Femur (tissue), 1 donor: ENCODE results near the gene ENTPD7.
A peak's percentile ranks its signal among the peaks of the same experiment; 100 is the strongest.
"Not testable (repeated sequence)": the region's sequence is repeated elsewhere in the genome, so short reads cannot be mapped to it uniquely, and the experiment has no call there.

ENCODE experiments used
- DNase-seq: peaks from one replicate; pipeline ENCODE4 v3.0.0-alpha.2; 2017

Gene ENTPD7, protein sequence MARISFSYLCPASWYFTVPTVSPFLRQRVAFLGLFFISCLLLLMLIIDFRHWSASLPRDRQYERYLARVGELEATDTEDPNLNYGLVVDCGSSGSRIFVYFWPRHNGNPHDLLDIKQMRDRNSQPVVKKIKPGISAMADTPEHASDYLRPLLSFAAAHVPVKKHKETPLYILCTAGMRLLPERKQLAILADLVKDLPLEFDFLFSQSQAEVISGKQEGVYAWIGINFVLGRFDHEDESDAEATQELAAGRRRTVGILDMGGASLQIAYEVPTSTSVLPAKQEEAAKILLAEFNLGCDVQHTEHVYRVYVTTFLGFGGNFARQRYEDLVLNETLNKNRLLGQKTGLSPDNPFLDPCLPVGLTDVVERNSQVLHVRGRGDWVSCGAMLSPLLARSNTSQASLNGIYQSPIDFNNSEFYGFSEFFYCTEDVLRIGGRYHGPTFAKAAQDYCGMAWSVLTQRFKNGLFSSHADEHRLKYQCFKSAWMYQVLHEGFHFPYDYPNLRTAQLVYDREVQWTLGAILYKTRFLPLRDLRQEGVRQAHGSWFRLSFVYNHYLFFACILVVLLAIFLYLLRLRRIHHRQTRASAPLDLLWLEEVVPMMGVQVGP

DNA sequence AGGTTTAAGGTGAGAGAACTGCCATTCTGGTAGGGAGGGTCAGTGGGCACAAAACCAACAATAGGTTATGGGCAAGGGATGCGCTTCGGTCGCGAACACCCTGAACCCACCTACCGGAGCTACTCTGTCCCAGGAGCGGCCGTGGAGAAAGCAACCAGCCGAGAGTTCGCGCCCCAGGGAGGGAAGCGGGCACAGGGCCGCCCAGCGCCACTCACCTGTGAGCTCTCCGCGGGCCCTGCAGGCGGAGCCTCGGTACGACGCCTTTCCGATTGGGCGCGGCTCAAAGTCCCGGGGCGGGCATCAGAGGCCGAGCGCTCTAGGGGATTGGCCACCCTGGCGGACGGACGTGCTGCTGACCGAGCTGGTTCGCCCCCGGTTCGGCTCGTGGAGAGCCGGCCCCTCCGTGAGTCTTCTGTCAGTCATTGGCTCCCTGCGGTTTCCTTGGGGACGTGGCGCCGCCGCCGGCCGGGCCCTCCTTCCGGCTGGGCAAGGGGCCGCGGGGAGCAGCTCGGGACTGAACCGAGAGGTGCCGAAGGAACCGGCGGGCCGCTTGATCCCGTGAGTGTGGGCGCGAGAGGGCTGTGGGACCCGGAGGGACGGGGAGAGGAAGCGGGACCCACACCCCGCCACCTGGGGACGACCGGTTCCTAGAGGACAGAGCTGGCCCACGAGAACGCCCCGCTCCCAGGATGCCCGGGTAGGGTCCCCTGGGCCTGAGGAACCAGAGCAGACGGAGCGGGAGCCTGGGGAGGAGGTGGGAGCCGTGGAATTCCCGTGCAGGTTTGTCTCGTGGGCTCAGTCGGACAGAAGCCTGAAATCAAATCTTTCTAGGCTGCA is at the start of gene ENTPD7:
ENTPD7 (plus strand) TSS at position 479 of the 837 bp plus-strand sequence. CDS start 448 bp downstream, outside the sequence.
- DNase-seq, result peak; percentile 95

DNA sequence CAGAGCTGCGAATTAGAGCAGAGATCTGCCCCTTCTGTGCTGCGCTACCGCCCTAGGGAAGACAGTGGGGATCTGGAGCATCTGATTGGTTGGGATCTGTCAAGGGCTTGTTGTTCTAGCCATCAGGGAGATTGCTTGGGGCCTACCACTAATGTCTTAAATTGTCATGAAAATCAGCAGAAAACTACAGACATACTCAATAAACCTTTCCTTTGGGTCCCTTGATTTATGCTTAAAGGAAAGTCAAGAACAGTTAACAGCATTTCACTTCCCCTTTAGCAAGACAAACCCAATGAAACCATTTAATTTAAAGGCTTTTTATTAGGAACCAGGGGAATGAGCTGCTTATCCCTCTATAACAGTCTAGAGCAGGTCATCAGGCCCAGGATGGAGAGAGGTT is 49.1 kb upstream of the ENTPD7 start:
- DNase-seq, result no peak

DNA sequence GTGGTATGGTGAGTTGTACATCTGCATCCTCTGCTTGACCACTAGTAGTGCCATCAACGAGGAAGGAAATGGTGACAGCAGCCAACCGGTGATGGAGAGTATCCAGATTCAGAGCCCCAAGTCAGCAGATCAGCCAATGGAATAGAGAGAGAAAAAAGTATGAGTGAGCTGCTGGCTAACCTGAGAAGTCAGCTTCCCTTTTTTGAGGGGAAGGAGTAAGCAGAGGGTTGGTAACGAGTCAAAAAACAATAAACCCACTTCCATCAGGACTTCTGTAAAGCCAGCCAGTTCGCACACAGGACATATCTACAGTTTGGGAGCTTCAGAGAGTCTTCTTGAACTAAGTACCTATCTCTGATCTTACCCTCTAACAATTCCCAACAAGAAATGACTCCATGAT is 48.0 kb upstream of the ENTPD7 start:
- no peak for DNase-seq

DNA sequence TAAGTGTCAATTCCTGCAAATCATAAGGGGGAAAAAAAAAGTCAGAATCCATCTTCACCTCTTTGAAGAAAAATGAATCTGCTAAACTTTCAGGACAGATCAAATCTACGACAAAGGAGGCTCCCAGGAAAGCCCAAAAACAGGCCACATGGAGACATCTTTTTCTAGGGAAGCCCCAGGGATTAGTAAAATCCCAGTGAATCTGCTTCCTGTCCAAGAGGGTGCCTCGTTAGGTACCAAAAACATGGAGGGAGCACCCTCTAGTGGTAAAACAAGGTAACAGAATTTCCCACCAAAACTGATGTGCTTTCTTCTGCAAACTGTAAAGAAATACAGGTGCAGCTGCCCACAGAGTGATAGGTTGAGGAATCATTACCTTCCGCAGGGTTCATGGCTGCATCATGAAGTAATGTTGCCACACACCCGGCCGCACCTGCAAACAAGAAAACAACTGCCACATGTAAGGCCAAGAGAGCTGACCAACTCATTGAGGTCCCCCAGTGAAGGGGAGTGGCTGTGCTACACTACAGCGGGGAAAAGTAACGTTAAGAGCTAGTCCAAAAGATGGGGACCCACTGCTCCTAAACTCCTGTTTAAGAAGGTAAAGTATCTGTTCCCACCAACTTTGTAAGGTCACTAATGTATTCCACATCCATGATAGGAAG is 47.0 kb upstream of the ENTPD7 start:
- no peak for DNase-seq

DNA sequence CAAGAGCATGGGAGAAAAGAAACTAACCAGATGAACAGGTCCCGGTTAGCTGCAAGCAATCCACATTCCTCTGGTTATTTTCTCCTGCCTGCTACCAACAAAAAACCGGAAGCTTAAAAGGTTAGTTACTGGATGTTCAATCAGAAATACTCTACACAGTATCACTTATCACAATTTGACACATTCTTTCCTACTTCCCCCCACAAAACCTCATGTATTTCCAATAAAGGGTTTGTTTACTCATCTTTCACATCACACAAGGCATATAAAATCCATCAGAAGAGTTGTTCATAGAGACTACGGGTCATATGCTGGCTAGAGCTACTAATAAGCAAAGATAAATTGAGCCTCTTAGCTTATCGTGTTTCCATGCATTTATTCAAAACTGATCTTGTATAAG is 43.9 kb upstream of the ENTPD7 start:
- no peak for DNase-seq

DNA sequence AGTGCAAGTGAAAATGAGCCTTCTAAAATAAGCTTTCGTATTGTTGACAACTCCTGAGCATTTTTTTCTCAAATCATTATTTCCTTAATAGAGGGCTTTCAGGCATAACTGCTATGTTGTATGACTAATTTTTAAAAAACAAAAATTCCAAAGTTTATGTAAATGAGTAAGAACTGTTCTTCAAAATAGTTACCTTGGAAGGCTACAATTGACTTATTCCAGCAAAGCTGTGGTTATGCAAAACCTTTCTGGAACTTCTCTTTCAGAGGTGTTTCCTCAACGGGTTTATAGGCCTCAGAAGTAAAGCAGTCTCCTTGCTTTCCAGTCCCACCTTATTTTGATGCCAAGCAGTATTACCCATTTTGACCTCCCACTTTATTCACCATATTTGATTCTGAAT is 41.6 kb upstream of the ENTPD7 start:
- DNase-seq, result no peak

DNA sequence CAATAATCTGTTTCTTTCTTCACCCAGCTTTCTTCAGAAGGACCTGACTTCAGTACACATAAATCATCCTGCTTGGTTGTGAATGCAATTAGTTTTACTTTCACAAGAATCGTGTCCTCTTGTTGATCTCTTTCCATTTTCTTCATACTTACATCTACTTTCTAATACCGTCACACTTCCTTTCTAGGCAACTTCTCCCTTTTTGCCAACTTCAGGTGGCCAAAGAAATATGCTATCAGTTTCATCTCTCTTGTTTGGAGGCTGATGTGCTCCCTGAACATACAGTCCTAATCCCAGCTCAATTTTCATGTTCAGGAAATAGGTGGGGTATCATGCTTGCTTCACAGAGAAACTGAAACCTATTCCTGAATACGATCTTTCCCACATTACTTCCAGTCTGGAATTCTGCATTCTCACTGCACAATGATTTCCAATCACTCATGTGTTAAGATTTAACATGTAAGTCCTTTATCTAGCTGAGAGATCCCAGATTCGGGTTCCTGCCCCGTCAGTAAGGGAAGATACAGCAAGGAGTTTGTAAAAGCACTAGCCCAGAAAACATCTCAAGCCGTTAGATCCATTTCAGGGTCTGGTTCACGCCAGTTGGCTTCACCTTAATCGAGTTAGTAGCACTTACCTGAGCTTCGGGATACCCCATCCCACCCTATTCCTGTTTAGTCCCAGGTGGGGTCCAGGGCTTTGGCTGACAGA is 40.1 kb upstream of the ENTPD7 start:
- DNase-seq, result no peak

DNA sequence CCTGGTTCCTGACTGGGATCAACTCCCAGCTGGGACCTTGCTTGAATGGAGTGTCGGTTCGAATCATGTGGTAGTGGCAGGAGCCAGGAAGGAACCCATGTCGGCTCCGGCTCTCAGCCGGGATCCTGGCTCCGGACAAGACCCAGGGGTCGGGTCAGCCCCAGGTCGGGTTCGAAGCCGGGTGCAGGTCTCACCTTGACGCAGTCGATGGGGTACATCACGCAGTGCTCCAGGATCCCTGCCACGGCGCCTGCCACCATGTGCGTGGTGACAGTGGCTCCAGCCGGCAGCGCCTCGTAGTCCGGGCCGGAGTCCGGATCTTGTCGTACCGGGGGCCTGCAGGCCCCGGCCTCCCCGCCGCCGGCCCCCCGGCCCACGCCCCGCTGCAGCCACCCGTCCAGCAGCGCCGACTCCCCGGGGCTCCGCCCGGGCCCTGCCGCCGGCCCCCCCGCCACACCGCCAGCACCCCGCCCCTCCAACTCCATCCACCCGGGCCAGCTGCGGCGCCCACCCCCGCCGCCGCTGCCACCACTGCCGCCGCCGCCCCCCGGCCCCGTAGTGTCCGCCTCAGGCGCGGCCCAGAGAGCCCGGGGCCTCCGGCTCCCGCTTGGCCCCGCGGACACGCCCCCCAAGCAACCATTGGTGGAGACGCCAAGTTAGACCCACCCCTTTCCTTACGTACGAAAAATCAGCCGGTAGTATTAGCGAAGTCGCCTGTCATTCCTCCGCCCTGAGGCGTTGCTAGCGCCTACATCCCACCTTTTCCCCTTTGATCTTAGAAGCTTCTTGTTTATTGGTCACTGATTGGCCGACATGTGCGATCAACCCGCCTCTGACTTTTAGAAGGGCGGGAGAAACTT is 39.2 kb upstream of the ENTPD7 start, which contains the start of gene SLC25A28:
SLC25A28 (minus strand) TSS at position 589 of the 860 bp plus-strand sequence; CDS start at position 485, 104 bp downstream.
- DNase-seq, result peak; percentile 98

DNA sequence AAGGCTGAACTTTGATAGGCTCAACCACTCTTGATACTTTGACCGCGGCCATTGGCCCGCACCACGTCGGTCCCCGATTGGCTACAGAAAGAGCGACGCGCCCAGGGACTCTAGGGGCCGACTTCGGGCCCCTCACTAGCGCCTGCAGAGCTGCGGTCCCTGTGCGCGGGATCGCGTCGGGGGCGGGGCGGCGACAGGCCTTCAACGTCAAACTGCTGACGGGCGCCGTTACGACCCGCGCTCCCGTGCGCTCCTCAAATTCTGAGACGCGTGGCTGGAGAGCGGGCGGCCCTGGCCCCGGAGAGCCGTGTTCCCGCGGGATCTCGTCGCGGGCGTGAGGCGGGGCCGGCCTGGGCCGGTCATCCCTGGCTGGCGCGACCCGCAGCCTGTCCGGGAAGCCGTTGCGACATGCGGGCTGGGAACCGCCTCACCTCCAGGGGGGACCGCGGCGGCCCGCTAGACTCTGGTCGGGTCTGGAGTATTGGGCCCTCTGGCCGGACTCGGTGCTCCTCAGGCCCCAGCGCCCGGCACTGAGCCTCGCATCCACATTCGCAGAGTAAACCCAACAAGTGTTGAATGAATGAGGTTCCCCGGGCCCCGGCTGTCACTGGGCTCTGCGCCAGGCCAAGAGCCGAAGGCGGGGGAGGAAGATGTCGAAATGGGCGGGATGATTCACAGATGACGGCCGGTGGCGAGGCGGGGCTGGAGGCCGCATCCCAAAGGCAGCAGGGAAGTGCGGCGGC is 38.4 kb upstream of the ENTPD7 start:
- DNase-seq, result peak; percentile 95

DNA sequence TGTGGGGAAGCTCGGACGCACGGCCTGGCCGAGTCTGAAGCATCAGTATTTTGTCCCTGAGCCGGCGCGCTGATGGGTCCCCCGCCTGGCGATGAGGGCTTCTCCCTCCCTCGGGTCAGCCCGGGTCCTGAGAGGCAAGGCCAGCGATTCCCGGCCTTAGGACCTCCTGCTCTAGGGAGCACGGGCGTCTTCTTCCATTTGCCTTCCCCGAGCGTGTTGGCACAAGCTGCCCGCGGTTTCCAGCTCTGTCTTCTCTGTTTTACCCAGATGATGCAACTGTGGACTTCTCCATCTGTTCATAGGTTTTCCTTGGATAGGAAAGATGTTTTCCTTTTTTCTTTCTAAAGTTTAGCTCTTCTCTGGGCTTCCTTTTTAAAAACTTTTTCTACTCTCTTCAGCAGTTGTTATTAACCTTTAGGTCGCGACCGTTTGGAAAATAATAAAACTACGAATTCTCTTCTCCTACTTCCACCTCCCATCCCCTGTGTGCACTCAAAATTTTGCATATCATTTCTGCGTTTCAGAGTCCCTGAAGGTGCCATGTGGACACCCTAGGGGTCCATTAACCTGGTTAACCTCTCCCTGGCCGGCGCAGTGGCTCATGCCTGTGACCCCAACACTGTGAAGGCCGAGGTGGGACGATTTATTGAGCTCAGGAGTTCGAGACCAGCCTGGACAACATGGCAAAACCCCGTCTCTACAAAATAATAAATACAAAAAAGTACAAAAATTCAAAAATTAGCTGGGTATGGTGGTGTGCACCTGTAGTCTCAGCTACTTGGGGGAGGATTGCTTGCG is 37.7 kb upstream of the ENTPD7 start:
- DNase-seq, result no peak

DNA sequence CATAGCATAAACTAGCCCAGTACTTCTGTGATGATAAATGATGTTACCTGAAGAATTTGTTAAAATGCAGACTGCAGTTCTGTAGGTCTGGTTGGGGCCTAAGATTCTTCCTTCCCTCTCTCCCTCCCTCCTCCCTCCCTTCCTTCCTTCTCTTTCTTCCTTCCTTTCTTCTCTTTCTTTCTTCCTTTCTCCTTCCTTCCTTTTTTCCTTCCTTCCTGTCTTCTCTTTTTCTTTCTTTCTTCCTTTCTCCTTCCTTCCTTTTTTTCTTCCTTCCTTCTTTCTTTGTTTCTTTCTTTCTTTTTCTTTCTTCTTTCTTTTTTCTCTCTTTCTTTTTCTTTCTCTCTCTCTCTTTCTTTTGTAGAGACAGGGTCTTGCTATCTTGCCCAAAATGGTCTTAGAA is 35.4 kb upstream of the ENTPD7 start:
- no peak for DNase-seq

DNA sequence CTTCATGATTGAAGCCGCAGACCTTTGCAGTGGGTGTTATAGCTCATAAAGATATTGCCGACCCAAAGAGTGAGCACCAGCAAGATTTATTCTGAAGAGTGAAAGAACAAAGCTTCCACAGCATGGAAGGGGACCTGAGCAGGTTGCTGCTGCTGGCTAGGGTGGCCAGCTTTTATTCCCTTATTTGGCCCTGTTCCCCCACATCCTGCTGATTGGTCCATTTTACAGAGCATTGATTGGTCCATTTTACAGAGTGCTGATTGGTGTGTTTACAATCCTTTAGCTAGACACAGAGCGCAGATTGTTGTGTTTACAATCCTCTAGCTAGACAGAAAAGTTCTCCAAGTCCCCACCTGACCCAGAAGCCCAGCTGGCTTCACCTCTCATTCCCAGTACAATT is 34.2 kb upstream of the ENTPD7 start:
- DNase-seq, result not testable (repeated sequence)

DNA sequence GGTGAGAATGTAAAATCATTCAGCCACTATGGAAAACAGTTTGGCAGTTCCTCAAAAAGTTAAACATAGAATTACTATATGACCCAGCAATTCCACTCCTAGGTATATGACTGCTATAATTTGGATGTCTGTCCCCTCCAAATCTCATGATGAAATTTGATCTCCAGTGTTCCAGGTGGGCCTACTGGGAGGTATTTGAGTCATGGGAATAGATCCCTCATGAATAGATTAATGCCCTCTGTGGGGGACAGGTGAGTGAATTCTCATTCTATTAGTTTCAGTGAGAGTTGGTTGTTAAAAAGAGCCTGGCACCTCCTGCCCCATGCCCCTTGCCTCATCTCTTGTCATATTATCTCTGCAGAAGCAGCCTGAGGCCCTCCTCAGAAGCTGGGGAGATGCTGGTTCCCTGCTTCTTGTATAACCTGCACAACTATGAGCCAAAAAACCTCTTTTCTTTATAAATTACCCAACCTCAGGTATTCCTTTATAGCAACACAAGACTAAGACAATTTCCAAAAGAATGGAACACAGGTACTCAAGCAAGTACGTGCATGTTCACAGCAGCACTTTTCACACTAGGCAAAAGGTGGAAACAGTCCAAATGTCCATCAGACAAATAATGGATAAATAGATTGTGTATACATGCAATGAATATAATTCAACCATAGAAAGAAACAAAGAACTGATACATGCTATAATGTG is 30.2 kb upstream of the ENTPD7 start:
- DNase-seq, result no peak

DNA sequence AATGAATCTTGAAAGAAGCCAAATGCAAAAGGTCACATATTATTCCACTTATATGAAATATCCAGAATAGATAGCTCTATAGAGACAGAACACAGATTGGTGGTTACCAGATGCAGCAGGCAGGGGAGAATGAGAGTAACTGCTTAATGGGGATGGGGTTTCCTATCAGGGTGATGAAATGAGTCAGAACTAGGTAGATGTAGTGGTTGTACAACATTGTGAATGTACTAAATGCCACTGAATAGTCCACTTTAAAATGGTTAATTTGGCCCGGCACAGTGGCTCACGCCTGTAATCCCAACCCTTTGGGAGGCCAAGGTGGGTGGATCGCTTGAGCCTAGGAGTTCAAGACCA is 29.7 kb upstream of the ENTPD7 start:
- no peak for DNase-seq

DNA sequence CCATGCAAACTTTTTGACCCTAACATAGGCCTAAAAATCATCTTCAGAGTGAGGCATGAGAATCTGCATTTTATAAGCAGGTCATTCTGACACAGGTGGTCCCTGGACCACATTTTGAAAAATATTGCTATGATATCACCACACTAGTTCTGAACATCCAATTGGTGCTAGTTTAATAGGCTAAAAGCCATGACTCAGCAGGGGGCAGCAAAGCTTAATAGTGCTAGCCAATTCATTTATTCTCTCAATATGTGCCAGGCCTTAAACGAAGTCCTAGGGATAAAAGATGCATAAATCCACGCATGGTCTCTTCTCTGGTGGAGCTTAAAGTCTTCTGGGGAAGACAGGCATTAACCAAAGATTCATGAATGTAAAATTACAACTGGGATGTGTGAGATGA is 28.9 kb upstream of the ENTPD7 start:
- no peak for DNase-seq

DNA sequence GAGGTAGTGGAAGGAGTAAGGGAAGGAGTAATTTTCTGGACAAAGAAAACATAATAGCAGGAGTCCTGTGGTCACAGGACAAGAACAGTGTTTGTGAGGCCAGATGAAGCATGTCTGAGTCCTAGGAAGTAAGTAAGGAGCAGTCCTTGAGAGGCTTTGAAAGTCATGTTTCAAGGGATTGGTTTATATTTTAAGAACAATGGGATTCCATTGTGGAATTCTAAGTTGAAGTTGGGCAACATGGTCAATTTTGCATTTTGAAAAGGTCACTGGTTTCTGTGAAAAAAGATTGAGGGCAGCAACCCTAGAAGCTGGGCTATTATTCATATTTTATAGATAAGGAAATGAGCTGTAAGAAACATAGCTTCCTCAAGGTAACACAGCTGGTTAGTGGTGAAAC is 28.3 kb upstream of the ENTPD7 start:
- no peak for DNase-seq

DNA sequence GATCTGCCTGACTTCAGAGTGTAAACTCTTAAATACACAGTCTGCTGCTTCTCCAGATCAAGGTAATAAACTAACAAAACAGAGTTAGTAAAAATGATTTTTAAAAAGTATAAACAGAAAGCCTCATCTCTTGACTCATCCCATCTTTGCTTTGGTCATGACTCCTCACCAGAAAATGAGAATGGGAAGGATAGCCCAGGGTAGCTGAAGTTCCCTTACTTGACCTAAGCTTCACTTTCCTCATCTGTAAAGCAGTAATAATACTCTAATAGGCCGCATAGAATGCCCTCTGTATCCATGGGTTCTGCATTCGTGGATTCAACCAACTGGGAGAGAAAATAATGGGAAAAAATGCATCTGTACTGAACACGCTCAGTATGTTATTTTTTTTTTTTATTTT is 27.8 kb upstream of the ENTPD7 start:
- no peak for DNase-seq

DNA sequence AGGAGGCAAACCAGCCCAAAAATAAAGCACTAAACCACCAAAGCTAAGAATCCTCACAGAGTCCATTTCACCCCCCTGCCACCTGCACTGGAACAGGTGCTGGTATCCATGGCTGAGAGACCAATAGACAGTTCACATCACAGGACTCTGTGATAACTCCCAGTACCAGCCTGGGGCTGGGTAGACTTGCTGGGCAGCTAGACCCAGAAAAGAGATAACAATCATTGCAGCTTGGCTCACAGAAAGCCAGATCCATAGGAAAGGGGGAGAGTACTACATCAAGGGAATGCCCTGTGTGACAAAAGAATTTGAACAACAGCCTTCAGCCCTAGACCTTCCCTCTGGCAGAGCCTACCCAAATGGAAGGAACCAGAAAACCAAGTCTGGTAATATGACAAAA is 25.5 kb upstream of the ENTPD7 start:
- no peak for DNase-seq

DNA sequence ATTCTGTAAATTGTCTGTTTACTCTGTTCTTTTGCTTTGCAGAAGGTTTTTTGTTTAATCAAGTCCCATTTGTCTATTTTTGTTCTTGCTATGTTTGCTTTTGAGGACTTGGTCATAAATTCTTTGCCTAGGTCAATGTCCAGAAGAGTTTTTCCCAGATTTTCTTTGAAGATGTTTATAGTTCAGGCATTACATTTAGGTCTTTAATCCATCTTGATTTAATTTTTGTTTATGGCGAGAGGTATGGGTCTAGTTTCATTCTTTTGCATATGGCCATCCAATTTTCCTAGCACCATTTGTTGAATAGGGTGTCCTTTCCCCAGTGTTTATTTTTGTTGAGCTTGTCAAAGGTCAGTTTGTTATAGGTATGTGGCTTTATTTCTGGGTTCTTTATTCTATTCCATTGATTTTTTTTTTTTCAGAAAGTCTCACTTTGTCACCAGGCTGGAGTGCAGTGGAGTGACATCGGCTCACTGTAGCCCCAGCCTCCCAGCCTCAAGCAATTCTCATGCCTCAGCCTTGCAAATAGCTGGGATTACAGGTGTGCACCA is 11.6 kb upstream of the ENTPD7 start:
- no peak for DNase-seq
